ENCODE measurements around the gene RNF11. TPM values are rescaled to one million over a fixed set of nuclear protein-coding genes. Genes with fewer than 3 reads are reported as not detected.
A peak's percentile ranks its signal among the peaks of the same experiment; 100 is the strongest.

The RNF11 gene
- polyA plus RNA-seq, 3 donors, result 25.3 to 30.4 (median 28.4) TPM

DNA sequence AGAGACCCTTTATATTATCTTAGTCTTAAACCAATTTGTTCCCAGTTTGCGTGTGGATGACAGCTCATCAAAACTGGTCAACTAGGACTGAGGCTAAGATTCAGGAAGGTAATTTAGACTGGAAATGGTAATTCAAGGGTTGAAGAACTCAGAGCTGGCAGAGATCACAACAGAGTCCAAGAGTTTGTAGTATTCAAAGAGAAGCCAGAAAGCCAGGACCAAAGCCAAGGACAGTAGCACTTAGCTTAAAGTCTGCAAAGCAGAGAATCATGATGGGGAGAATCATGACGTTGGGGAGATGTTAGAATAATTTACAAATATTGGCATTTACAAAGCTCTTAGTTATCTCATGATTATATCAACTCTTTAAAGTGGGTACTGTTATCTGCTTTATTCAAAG is 32.6 kb downstream of the RNF11 start:
- intact Hi-C loops (cut with micrococcal nuclease), result no loop called here
- Histone ChIP-seq H3K27me3 (ENCODE audit: control insufficient read depth in 2 of 2, insufficient read depth in 2 of 2, low read length in 2 of 2) (no peaks in the 10 kb centered on the region), H3K79me2 (ENCODE audit: insufficient read depth, low read length) (peaks cover 64% of the 10 kb centered on the region), H3K27ac (ENCODE audit: low read depth in 1 of 2, low read length in 2 of 2) (peak overlapping the region; percentile 12 to 90), H3K4me3 (replicated peaks in 1 of 3; ENCODE audit: low read depth in 2 of 3, low read length in 3 of 3) (peak overlapping the region in 2 of 3 experiments; percentile 39 to 41), H3K4me2 (replicated peaks; ENCODE audit: extremely low read depth, low read length, poor library complexity, severe bottlenecking) (peak overlapping the region; percentile 47), H4K20me1 (ENCODE audit: insufficient read depth, low read length) (peaks cover 30% of the 10 kb centered on the region), H3K9ac (ENCODE audit: insufficient read depth, low read length, poor library complexity, severe bottlenecking) (peak overlapping the region; percentile 41), H3K36me3 (replicated peaks in 1 of 2; ENCODE audit: control insufficient read depth in 1 of 2, insufficient read depth in 2 of 2, low read length in 2 of 2) (peaks cover 18 to 32% of the 10 kb centered on the region in 2 donors), H3K9me3 (replicated peaks in 1 of 2; ENCODE audit: control insufficient read depth in 1 of 2, insufficient read depth in 1 of 2, low read length in 2 of 2) (no peaks in the 10 kb centered on the region), H2AFZ (ENCODE audit: insufficient read depth, low read depth, low read length, poor library complexity, severe bottlenecking) (no peak overlapping the region), H3K4me1 (ENCODE audit: control insufficient read depth in 1 of 2, insufficient read depth in 2 of 2, low read length in 2 of 2) (peaks cover 44 to 47% of the 10 kb centered on the region in 2 donors)
- Mint-ChIP-seq H3K4me1 (peaks cover 54% of the 10 kb centered on the region), H3K27ac (peak overlapping the region; percentile 78 to 97 (median 94)), H3K9me3 (no peaks in the 10 kb centered on the region), H3K27me3 (ENCODE audit: low read depth in 3 of 3) (no peaks in the 10 kb centered on the region), H3K36me3 (peaks cover 30 to 32% of the 10 kb centered on the region in 2 donors), H3K4me3 (peak overlapping the region in 1 of 2 donors; percentile 59)
- WGBS (ENCODE audit: insufficient coverage), result no CpG with 5 or more reads among the region's 2 CpGs
- TF ChIP-seq CTCF (IDR thresholded peaks at IDR 0.05), result no peak
- peak in 1 of 3 donors; percentile 6 for DNase-seq

DNA sequence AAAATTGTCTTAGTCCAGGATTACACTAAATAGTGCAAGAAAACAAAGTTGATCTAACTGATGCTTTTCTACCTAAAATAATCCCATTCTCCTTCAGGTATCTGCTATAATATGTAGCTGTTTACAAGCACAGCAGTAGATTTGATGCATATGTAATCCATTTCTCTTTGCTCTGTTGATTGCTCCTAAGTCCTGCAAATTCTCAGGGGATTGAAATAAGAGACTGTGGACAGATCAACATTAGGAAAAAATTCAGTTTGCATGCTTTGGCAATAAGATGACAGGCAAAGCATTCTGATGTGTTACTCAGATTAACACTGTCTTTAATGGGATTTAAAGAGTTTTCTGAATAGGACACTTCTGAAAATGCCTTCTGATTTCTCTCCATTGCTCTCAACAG is 34.7 kb downstream of the RNF11 start:
- Histone ChIP-seq H3K4me3 (replicated peaks in 1 of 3; ENCODE audit: low read depth in 2 of 3, low read length in 3 of 3) (no peak overlapping the region), H3K9me3 (replicated peaks in 1 of 2; ENCODE audit: control insufficient read depth in 1 of 2, insufficient read depth in 1 of 2, low read length in 2 of 2) (no peaks in the 10 kb centered on the region), H3K9ac (ENCODE audit: insufficient read depth, low read length, poor library complexity, severe bottlenecking) (no peak overlapping the region), H2AFZ (ENCODE audit: insufficient read depth, low read depth, low read length, poor library complexity, severe bottlenecking) (no peak overlapping the region), H3K27ac (ENCODE audit: low read depth in 1 of 2, low read length in 2 of 2) (no peak overlapping the region), H4K20me1 (ENCODE audit: insufficient read depth, low read length) (peaks cover 18% of the 10 kb centered on the region), H3K4me1 (ENCODE audit: control insufficient read depth in 1 of 2, insufficient read depth in 2 of 2, low read length in 2 of 2) (peaks cover 32 to 34% of the 10 kb centered on the region in 2 donors), H3K36me3 (replicated peaks in 1 of 2; ENCODE audit: control insufficient read depth in 1 of 2, insufficient read depth in 2 of 2, low read length in 2 of 2) (peaks cover 24 to 40% of the 10 kb centered on the region in 2 donors), H3K4me2 (replicated peaks; ENCODE audit: extremely low read depth, low read length, poor library complexity, severe bottlenecking) (no peak overlapping the region), H3K27me3 (ENCODE audit: control insufficient read depth in 2 of 2, insufficient read depth in 2 of 2, low read length in 2 of 2) (no peaks in the 10 kb centered on the region), H3K79me2 (ENCODE audit: insufficient read depth, low read length) (peaks cover 45% of the 10 kb centered on the region)
- no peaks in the 10 kb centered on the region for H3K27me3 Mint-ChIP-seq (ENCODE audit: low read depth in 3 of 3)
- intact Hi-C loops (cut with micrococcal nuclease), result loop anchor here in 1 of 2 donors (5.0 kb wide), 1 partner anchor 33 kb away; the partner anchor contains the start of gene RNF11
- DNase-seq, result no peak
- TF ChIP-seq CTCF (IDR thresholded peaks at IDR 0.05), result no peak
- H3K9me3 Mint-ChIP-seq, result peaks cover 0 to 1% (median 0%) of the 10 kb centered on the region in 7 donors
- peaks cover 34% of the 10 kb centered on the region for H3K4me1 Mint-ChIP-seq
- no peak overlapping the region for H3K4me3 Mint-ChIP-seq
- H3K36me3 Mint-ChIP-seq, result peaks cover 42 to 43% of the 10 kb centered on the region in 2 donors
- no peak overlapping the region for H3K27ac Mint-ChIP-seq
